ENCODE measurements around the gene AMFR. TPM values are rescaled to one million over a fixed set of nuclear protein-coding genes. Genes with fewer than 3 reads are reported as not detected.

AMFR gene
- total RNA-seq, 1 donor from 2014 or later, result 133 TPM

- no peak for TF ChIP-seq CTCF (IDR thresholded peaks at IDR 0.05; ENCODE audit: insufficient read depth, low read length, poor library complexity, severe bottlenecking)
- no peaks in the 10 kb centered on the region for H3K36me3 ChIP-seq (ENCODE audit: control insufficient read depth, insufficient read depth, low read length)
- H3K4me3 ChIP-seq (ENCODE audit: low read depth, low read length), result no peak overlapping the region
- no peak for DNase-seq (ENCODE audit: low read depth)
- no peaks in the 10 kb centered on the region for H3K27me3 ChIP-seq (ENCODE audit: control insufficient read depth, insufficient read depth, low read length)
Measured at GRCh38 chr16:56321571-56321970, 103.8 kb downstream of the AMFR start.

DNA sequence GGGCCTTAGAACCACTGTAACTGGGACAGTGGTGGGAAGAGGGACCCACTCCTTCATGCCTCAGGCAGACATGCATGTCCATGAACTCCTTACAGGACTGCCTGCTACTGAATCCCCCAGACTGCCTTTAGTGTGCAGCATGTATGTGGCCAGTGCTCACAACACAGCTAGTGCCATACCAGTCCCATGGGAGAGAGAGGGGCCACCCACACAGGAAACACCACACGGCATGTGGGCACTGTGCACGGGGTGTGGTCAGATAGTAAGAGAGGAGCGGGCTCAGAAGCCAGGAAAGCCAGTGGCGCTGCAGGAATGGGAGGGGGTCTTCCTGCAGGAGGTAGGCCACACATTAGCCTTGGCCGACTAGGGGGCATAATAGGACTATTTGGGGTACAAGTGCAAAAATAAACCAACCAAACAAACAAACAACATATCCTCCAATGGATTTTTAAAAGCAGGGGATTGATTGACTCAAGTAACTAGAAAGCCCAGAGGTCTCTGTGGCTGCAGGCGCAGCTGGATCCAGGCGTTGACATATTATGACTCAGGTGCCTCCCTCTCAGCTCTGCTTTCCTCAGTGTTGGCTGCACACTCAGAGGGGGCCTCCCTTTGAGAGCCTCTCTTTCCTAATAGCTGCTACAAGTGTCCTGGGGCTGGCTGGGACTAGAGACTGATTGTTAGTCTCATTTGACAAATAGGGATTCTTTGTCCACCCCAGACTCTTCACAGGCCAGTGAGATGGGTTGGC, 104.4 kb downstream of the AMFR start:
- no peak for TF ChIP-seq CTCF (IDR thresholded peaks at IDR 0.05; ENCODE audit: insufficient read depth, low read length, poor library complexity, severe bottlenecking)
- DNase-seq (ENCODE audit: low read depth), result no peak
- no peak overlapping the region for H3K4me3 ChIP-seq (ENCODE audit: low read depth, low read length)
- H3K27me3 ChIP-seq (ENCODE audit: control insufficient read depth, insufficient read depth, low read length), result no peaks in the 10 kb centered on the region
- no peaks in the 10 kb centered on the region for H3K36me3 ChIP-seq (ENCODE audit: control insufficient read depth, insufficient read depth, low read length)

GRCh38 chr16:56320056-56320455, 105.3 kb downstream of the AMFR start:
- no peak for TF ChIP-seq CTCF (IDR thresholded peaks at IDR 0.05; ENCODE audit: insufficient read depth, low read length, poor library complexity, severe bottlenecking)
- Histone ChIP-seq H3K4me3 (ENCODE audit: low read depth, low read length) (no peak overlapping the region), H3K36me3 (ENCODE audit: control insufficient read depth, insufficient read depth, low read length) (no peaks in the 10 kb centered on the region), H3K27me3 (ENCODE audit: control insufficient read depth, insufficient read depth, low read length) (no peaks in the 10 kb centered on the region)
- DNase-seq (ENCODE audit: low read depth), result no peak

GRCh38 chr16:56319376-56319775, 106.0 kb downstream of the AMFR start:
- H3K36me3 ChIP-seq (ENCODE audit: control insufficient read depth, insufficient read depth, low read length), result no peaks in the 10 kb centered on the region
- DNase-seq (ENCODE audit: low read depth), result no peak
- H3K4me3 ChIP-seq (ENCODE audit: low read depth, low read length), result no peak overlapping the region
- TF ChIP-seq CTCF (IDR thresholded peaks at IDR 0.05; ENCODE audit: insufficient read depth, low read length, poor library complexity, severe bottlenecking), result no peak
- H3K27me3 ChIP-seq (ENCODE audit: control insufficient read depth, insufficient read depth, low read length), result no peaks in the 10 kb centered on the region

DNA sequence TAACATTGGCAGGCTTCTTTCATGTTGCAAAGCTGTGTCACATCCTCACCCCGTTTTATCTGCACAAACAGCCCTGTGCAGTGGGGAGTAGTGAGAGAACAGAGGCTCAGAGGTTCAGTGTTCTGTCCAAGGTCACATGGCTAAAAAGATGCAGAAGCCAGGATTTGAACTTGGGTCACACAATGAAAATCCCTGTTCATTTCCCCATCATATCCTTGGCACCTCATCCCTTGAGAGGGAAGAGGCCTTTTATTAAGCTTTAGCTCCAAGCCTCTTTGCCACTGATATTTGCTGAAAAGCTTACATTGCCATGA, 106.6 kb downstream of the AMFR start:
- no peak overlapping the region for H3K4me3 ChIP-seq (ENCODE audit: low read depth, low read length)
- H3K27me3 ChIP-seq (ENCODE audit: control insufficient read depth, insufficient read depth, low read length), result no peaks in the 10 kb centered on the region
- no peak for TF ChIP-seq CTCF (IDR thresholded peaks at IDR 0.05; ENCODE audit: insufficient read depth, low read length, poor library complexity, severe bottlenecking)
- DNase-seq (ENCODE audit: low read depth), result no peak
- no peaks in the 10 kb centered on the region for H3K36me3 ChIP-seq (ENCODE audit: control insufficient read depth, insufficient read depth, low read length)

All from kidney epithelial cell (primary cell).